DND-41 (cell line): ENCODE data around the gene SMC3.

Experiments
- ATAC-seq: fragments of 200-7000 bp; cut with Tn5 transposase; 3 replicates; pipeline ENCODE4 v1.9.1; 2021; ENCODE audit warnings: low read depth; ENCODE audit not compliant: insufficient read depth
- DNase-seq: peaks from one replicate; pipeline ENCODE4 v3.0.0-alpha.2; 2020
- H2AFZ ChIP-seq: 2 replicates; pipeline ENCODE4 v1.6.0; 2012; ENCODE audit warnings: low read depth, low read length
- H3K27ac ChIP-seq: 2 replicates; pipeline ENCODE4 v1.5.1; 2012; ENCODE audit warnings: low read length, inconsistent platforms
- H3K27me3 ChIP-seq: fragments of 200-600 bp; sonication (generic); 2 replicates; pipeline ENCODE4 v1.6.0; 2012; ENCODE audit warnings: low read length, mild to moderate bottlenecking, inconsistent platforms; ENCODE audit not compliant: insufficient read depth, poor library complexity
- H3K36me3 ChIP-seq: 2 replicates; pipeline ENCODE4 v1.5.1; 2012; ENCODE audit warnings: low read length, inconsistent platforms; ENCODE audit not compliant: insufficient read depth
- H3K4me1 ChIP-seq: 2 replicates; pipeline ENCODE4 v1.5.1; 2012; ENCODE audit warnings: mild to moderate bottlenecking, low read length; ENCODE audit not compliant: insufficient read depth
- H3K4me2 ChIP-seq: 2 replicates; pipeline ENCODE4 v1.6.0; 2012; ENCODE audit warnings: mild to moderate bottlenecking, moderate library complexity, low read length, inconsistent platforms; ENCODE audit not compliant: insufficient read depth
- H3K4me3 ChIP-seq, 2 experiments: fragments of 200-600 bp in 1 of 2; shearing (Covaris generic) in 1 of 2; 2 replicates each; pipeline ENCODE4 v1.5.1; 2012 to 2016; ENCODE audit warnings: inconsistent platforms in 2 of 2, low read length in 2 of 2, mild to moderate bottlenecking in 2 of 2, low read depth in 1 of 2, moderate library complexity in 1 of 2
- H3K79me2 ChIP-seq: 2 replicates; pipeline ENCODE4 v1.6.0; 2012; ENCODE audit warnings: low read length, inconsistent platforms; ENCODE audit not compliant: insufficient read depth
- H3K9ac ChIP-seq: 2 replicates; pipeline ENCODE4 v1.6.0; 2012; ENCODE audit warnings: low read depth, mild to moderate bottlenecking, inconsistent platforms, low read length, moderate library complexity
- H3K9me3 ChIP-seq: 2 replicates; pipeline ENCODE4 v1.5.1; 2012; ENCODE audit warnings: low read length, moderate library complexity, mild to moderate bottlenecking, inconsistent platforms; ENCODE audit not compliant: insufficient read depth, severe bottlenecking
- H4K20me1 ChIP-seq: 2 replicates; pipeline ENCODE4 v1.6.0; 2012; ENCODE audit warnings: low read length; ENCODE audit not compliant: insufficient read depth
- CTCF ChIP-seq: IDR thresholded peaks from 2 replicates; pipeline ENCODE4 v1.5.1; 2012; ENCODE audit warnings: borderline replicate concordance, low read length, moderate library complexity, mild to moderate bottlenecking; ENCODE audit not compliant: poor library complexity, severe bottlenecking; ENCODE audit errors: extremely low read depth
- EZH2 ChIP-seq: IDR thresholded peaks from 3 replicates; pipeline ENCODE4 v1.6.1; 2012; ENCODE audit warnings: borderline replicate concordance, low read depth, mild to moderate bottlenecking, moderate library complexity, low read length, inconsistent platforms; ENCODE audit not compliant: severe bottlenecking

Gene SMC3

DNA sequence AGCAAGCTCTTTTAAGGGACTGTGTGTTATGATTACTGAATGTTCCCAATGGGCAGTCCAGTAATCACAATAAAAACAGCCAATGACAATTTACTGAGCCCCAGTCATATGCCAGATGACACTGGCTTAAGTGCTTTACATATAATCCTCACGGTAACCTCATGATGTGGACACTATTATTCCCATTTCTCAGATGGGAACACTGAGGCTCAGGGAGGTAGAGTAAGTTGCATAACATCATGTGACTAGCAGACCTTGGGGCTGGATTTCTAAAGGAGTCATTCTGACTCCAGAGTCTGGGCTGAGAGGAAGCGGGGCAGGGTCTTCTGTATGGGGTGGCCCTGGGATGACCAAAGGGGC, 69.1 kb downstream of the SMC3 start:
- H3K4me2 ChIP-seq = no peak overlapping the region
- H3K27ac ChIP-seq = no peak overlapping the region
- no peaks in the 10 kb centered on the region for H3K79me2 ChIP-seq
- no peak overlapping the region for H3K9ac ChIP-seq
- H3K9me3 ChIP-seq = no peaks in the 10 kb centered on the region
- no peak overlapping the region for H3K4me3 ChIP-seq
- H3K36me3 ChIP-seq = no peaks in the 10 kb centered on the region
- ATAC-seq = no peak
- no peak for TF ChIP-seq CTCF
- no peak for TF ChIP-seq EZH2
- no peak for DNase-seq
- H2AFZ ChIP-seq = no peak overlapping the region
- H3K4me1 ChIP-seq = peaks cover 6% of the 10 kb centered on the region; the same call in 1 of the 2 replicates
- H4K20me1 ChIP-seq = no peaks in the 10 kb centered on the region; the same call in 1 of the 2 replicates
- H3K27me3 ChIP-seq = peaks cover 7% of the 10 kb centered on the region

- no peak overlapping the region for H3K9ac ChIP-seq
- no peaks in the 10 kb centered on the region for H3K9me3 ChIP-seq
- peaks cover 7% of the 10 kb centered on the region for H3K27me3 ChIP-seq
- no peak for TF ChIP-seq EZH2
- no peak for TF ChIP-seq CTCF
- no peak overlapping the region for H3K4me3 ChIP-seq
- no peak overlapping the region for H2AFZ ChIP-seq
- H3K36me3 ChIP-seq = no peaks in the 10 kb centered on the region
- H3K27ac ChIP-seq = no peak overlapping the region
- ATAC-seq (no peak), DNase-seq (no peak)
- H3K4me1 ChIP-seq = peaks cover 6% of the 10 kb centered on the region; the same call in 1 of the 2 replicates
- no peak overlapping the region for H3K4me2 ChIP-seq
- no peaks in the 10 kb centered on the region; the same call in 1 of the 2 replicates for H4K20me1 ChIP-seq
- no peaks in the 10 kb centered on the region for H3K79me2 ChIP-seq
Measured at GRCh38 chr10:110636932-110637557, 69.5 kb downstream of the SMC3 start.

DNA sequence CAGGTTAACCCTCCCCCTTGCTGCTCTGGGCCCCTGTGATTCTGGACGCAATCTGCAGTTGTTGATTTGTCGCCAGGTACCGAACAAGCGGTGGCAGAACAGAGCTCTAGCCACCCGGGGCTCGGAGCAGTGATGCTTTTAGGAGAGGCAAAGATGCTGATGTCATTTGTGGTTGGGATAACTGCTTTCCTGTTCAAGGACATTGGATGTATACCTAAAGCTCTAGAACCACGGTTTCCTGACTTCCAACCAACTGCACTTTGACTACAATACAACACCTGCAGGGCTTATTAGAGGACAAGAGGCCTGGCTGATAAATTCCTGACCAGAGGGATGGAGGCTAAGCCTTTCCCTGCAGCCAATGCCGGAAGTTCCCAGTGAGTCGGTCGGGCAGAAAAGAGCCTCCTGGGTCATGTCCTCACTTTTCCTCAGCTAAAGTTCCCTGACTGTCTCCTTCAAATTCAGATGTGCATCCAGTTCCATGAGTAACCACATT, 70.1 kb downstream of the SMC3 start:
- H3K4me1 ChIP-seq = peaks cover 6% of the 10 kb centered on the region; the same call in 1 of the 2 replicates
- H3K9me3 ChIP-seq = no peaks in the 10 kb centered on the region
- no peaks in the 10 kb centered on the region for H3K79me2 ChIP-seq
- no peak overlapping the region for H3K9ac ChIP-seq
- no peaks in the 10 kb centered on the region; the same call in 1 of the 2 replicates for H4K20me1 ChIP-seq
- TF ChIP-seq EZH2 (no peak), CTCF (no peak)
- DNase-seq = no peak
- ATAC-seq = no peak
- H2AFZ ChIP-seq = no peak overlapping the region
- no peak overlapping the region for H3K4me3 ChIP-seq
- no peaks in the 10 kb centered on the region for H3K36me3 ChIP-seq
- H3K27ac ChIP-seq = no peak overlapping the region
- H3K4me2 ChIP-seq = no peak overlapping the region
- H3K27me3 ChIP-seq = peaks cover 7% of the 10 kb centered on the region
